Hypothalamus (tissue), 51 donors: ENCODE data around the gene CHI3L2.

Experiments used
- DNase-seq, 51 donors: peaks; one replicate each; lab custom pipeline; 2025; lab: John Stamatoyannopoulos, UW

The CHI3L2 gene

GRCh38 chr1:111227434-111227833 is at the start of gene CHI3L2:
CHI3L2 (plus strand) TSS chr1:111227713; CDS start chr1:111227730, 17 bp downstream.
- no peak for DNase-seq

GRCh38 chr1:111179968-111180533 is 47.5 kb upstream of the CHI3L2 start:
- DNase-seq = no peak

GRCh38 chr1:111182052-111182451 is 45.5 kb upstream of the CHI3L2 start:
- DNase-seq = no peak

GRCh38 chr1:111183308-111184069 is 44.0 kb upstream of the CHI3L2 start:
- no peak for DNase-seq

GRCh38 chr1:111184663-111185062 is 42.9 kb upstream of the CHI3L2 start:
- no peak for DNase-seq

- no peak for DNase-seq
Measured at GRCh38 chr1:111190931-111191451, 36.5 kb upstream of the CHI3L2 start.

GRCh38 chr1:111191496-111191895 is 36.0 kb upstream of the CHI3L2 start:
- DNase-seq = no peak

GRCh38 chr1:111192074-111192473 is 35.4 kb upstream of the CHI3L2 start:
- DNase-seq = no peak

- peak in 4 of 51 donors; percentile 2 to 35 (median 24) for DNase-seq
Measured at GRCh38 chr1:111192658-111193519, 34.6 kb upstream of the CHI3L2 start.

- no peak for DNase-seq
Measured at GRCh38 chr1:111193712-111194480, 33.6 kb upstream of the CHI3L2 start.

- no peak for DNase-seq
Measured at GRCh38 chr1:111195002-111195684, 32.4 kb upstream of the CHI3L2 start.

- no peak for DNase-seq
Measured at GRCh38 chr1:111196213-111196612, 31.3 kb upstream of the CHI3L2 start.

- no peak for DNase-seq
Measured at GRCh38 chr1:111197598-111198284, 29.8 kb upstream of the CHI3L2 start.

GRCh38 chr1:111198836-111199235 is 28.7 kb upstream of the CHI3L2 start:
- DNase-seq = no peak

GRCh38 chr1:111199329-111199728 is 28.2 kb upstream of the CHI3L2 start:
- DNase-seq = no peak

- peak in 22 of 51 donors; percentile 9 to 53 (median 27) for DNase-seq
Measured at GRCh38 chr1:111199881-111200801, 27.4 kb upstream of the CHI3L2 start, which contains the start of gene DENND2D. DENND2D (minus strand) TSS chr1:111200646; CDS start chr1:111200459, 187 bp downstream.

- DNase-seq = no peak
Measured at GRCh38 chr1:111200802-111201161, 26.7 kb upstream of the CHI3L2 start.
